BLaER1 (cell line): ENCODE measurements around the gene LIFR.

Experiments
- H3K27ac ChIP-seq: shearing (Covaris generic); formaldehyde crosslinking; 2 replicates; pipeline ENCODE4 v1.8.1; 2022
- H3K27me3 ChIP-seq: shearing (Covaris generic); formaldehyde crosslinking; 2 replicates; pipeline ENCODE4 v1.8.1; 2022
- H3K36me3 ChIP-seq: shearing (Covaris generic); formaldehyde crosslinking; 2 replicates; pipeline ENCODE4 v1.8.1; 2022
- H3K4me1 ChIP-seq: shearing (Covaris generic); formaldehyde crosslinking; 2 replicates; pipeline ENCODE4 v1.8.1; 2022
- H3K4me2 ChIP-seq: shearing (Covaris generic); formaldehyde crosslinking; 2 replicates; pipeline ENCODE4 v1.8.1; 2022
- H3K4me3 ChIP-seq: shearing (Covaris generic); formaldehyde crosslinking; 2 replicates; pipeline ENCODE4 v1.8.1; 2022
- H3K9ac ChIP-seq: shearing (Covaris generic); formaldehyde crosslinking; 2 replicates; pipeline ENCODE4 v1.8.1; 2022
- H3K9me3 ChIP-seq: shearing (Covaris generic); formaldehyde crosslinking; 2 replicates; pipeline ENCODE4 v1.8.1; 2022
- H4K20me1 ChIP-seq: shearing (Covaris generic); formaldehyde crosslinking; 2 replicates; pipeline ENCODE4 v1.8.1; 2022
- Cebpa-rat ChIP-seq: shearing (Covaris generic); IDR thresholded peaks from 2 replicates; pipeline ENCODE4 v1.8.1; 2022

LIFR gene

GRCh38 chr5:38456657-38457399, 99.6 kb downstream of the LIFR start:
- no peaks in the 10 kb centered on the region for H3K36me3 ChIP-seq
- no peak overlapping the region for H3K4me2 ChIP-seq
- peaks cover 47% of the 10 kb centered on the region for H3K4me1 ChIP-seq
- peaks cover 20% of the 10 kb centered on the region; the same call in 1 of the 2 replicates for H3K27me3 ChIP-seq
- H3K27ac ChIP-seq = no peak overlapping the region
- no peak overlapping the region for H3K9ac ChIP-seq
- TF ChIP-seq Cebpa-rat = no peak
- H3K9me3 ChIP-seq = no peaks in the 10 kb centered on the region
- peaks cover 22% of the 10 kb centered on the region for H4K20me1 ChIP-seq
- H3K4me3 ChIP-seq = no peak overlapping the region

GRCh38 chr5:38455796-38456330, 100.6 kb downstream of the LIFR start:
- peaks cover 56% of the 10 kb centered on the region for H3K4me1 ChIP-seq
- H3K4me2 ChIP-seq = peak overlapping the region; percentile 90
- TF ChIP-seq Cebpa-rat = no peak
- H3K9me3 ChIP-seq = no peaks in the 10 kb centered on the region
- no peak overlapping the region for H3K9ac ChIP-seq
- H3K4me3 ChIP-seq = no peak overlapping the region
- H3K27me3 ChIP-seq = peaks cover 20% of the 10 kb centered on the region; the same call in 1 of the 2 replicates
- H3K27ac ChIP-seq = no peak overlapping the region
- H4K20me1 ChIP-seq = peaks cover 22% of the 10 kb centered on the region
- no peaks in the 10 kb centered on the region for H3K36me3 ChIP-seq

- Histone ChIP-seq H3K4me1 (peaks cover 75% of the 10 kb centered on the region), H3K4me2 (peak overlapping the region; percentile 90), H3K4me3 (peak overlapping the region; percentile 32; the same call in 1 of the 2 replicates), H4K20me1 (peaks cover 22% of the 10 kb centered on the region), H3K9ac (no peak overlapping the region; the same call in 1 of the 2 replicates), H3K27ac (peak overlapping the region; percentile 55; the same call in 1 of the 2 replicates), H3K9me3 (no peaks in the 10 kb centered on the region), H3K36me3 (no peaks in the 10 kb centered on the region), H3K27me3 (peaks cover 20% of the 10 kb centered on the region; the same call in 1 of the 2 replicates)
- no peak for TF ChIP-seq Cebpa-rat
Observed at GRCh38 chr5:38453921-38454320, 102.5 kb downstream of the LIFR start.

GRCh38 chr5:38453506-38453905, 102.9 kb downstream of the LIFR start:
- no peak overlapping the region; the same call in 1 of the 2 replicates for H3K9ac ChIP-seq
- H3K27me3 ChIP-seq = peaks cover 20% of the 10 kb centered on the region; the same call in 1 of the 2 replicates
- peak overlapping the region; percentile 32; the same call in 1 of the 2 replicates for H3K4me3 ChIP-seq
- no peak for TF ChIP-seq Cebpa-rat
- H3K9me3 ChIP-seq = no peaks in the 10 kb centered on the region
- peaks cover 22% of the 10 kb centered on the region for H4K20me1 ChIP-seq
- H3K27ac ChIP-seq = peak overlapping the region; percentile 55; the same call in 1 of the 2 replicates
- H3K4me1 ChIP-seq = peaks cover 79% of the 10 kb centered on the region
- peak overlapping the region; percentile 90 for H3K4me2 ChIP-seq
- H3K36me3 ChIP-seq = no peaks in the 10 kb centered on the region

GRCh38 chr5:38452201-38452600, 104.2 kb downstream of the LIFR start:
- Histone ChIP-seq H3K9ac (no peak overlapping the region), H3K4me1 (peaks cover 87% of the 10 kb centered on the region), H3K27ac (no peak overlapping the region), H3K9me3 (no peaks in the 10 kb centered on the region), H3K27me3 (peaks cover 20% of the 10 kb centered on the region; the same call in 1 of the 2 replicates), H3K4me3 (no peak overlapping the region), H4K20me1 (peaks cover 22% of the 10 kb centered on the region), H3K36me3 (no peaks in the 10 kb centered on the region), H3K4me2 (peak overlapping the region; percentile 90)
- TF ChIP-seq Cebpa-rat = no peak

GRCh38 chr5:38451074-38451725, 105.2 kb downstream of the LIFR start:
- Histone ChIP-seq H4K20me1 (peaks cover 22% of the 10 kb centered on the region), H3K4me1 (peaks cover 84% of the 10 kb centered on the region), H3K9ac (no peak overlapping the region), H3K4me2 (peak overlapping the region; percentile 90), H3K4me3 (no peak overlapping the region), H3K27me3 (peaks cover 20% of the 10 kb centered on the region; the same call in 1 of the 2 replicates), H3K9me3 (no peaks in the 10 kb centered on the region), H3K36me3 (no peaks in the 10 kb centered on the region), H3K27ac (no peak overlapping the region)
- TF ChIP-seq Cebpa-rat = no peak

- H3K27me3 ChIP-seq = peaks cover 14% of the 10 kb centered on the region; the same call in 1 of the 2 replicates
- no peak overlapping the region for H3K9ac ChIP-seq
- H3K27ac ChIP-seq = no peak overlapping the region
- H3K36me3 ChIP-seq = no peaks in the 10 kb centered on the region
- peak overlapping the region; percentile 90 for H3K4me2 ChIP-seq
- peaks cover 22% of the 10 kb centered on the region for H4K20me1 ChIP-seq
- no peak for TF ChIP-seq Cebpa-rat
- no peak overlapping the region for H3K4me3 ChIP-seq
- peaks cover 78% of the 10 kb centered on the region for H3K4me1 ChIP-seq
- H3K9me3 ChIP-seq = no peaks in the 10 kb centered on the region
Observed at GRCh38 chr5:38450627-38451026, 105.8 kb downstream of the LIFR start.

- peaks cover 9% of the 10 kb centered on the region; the same call in 1 of the 2 replicates for H3K27me3 ChIP-seq
- no peak overlapping the region for H3K9ac ChIP-seq
- H3K9me3 ChIP-seq = no peaks in the 10 kb centered on the region
- H4K20me1 ChIP-seq = peaks cover 14% of the 10 kb centered on the region
- no peak for TF ChIP-seq Cebpa-rat
- H3K4me3 ChIP-seq = no peak overlapping the region
- H3K4me2 ChIP-seq = peak overlapping the region; percentile 46
- peaks cover 60% of the 10 kb centered on the region for H3K4me1 ChIP-seq
- no peak overlapping the region for H3K27ac ChIP-seq
- no peaks in the 10 kb centered on the region for H3K36me3 ChIP-seq
Observed at GRCh38 chr5:38448568-38449350, 107.7 kb downstream of the LIFR start.

- Histone ChIP-seq H3K27me3 (peaks cover 7% of the 10 kb centered on the region; the same call in 1 of the 2 replicates), H3K36me3 (no peaks in the 10 kb centered on the region), H3K4me3 (no peak overlapping the region), H3K9me3 (no peaks in the 10 kb centered on the region), H3K4me2 (peak overlapping the region; percentile 46), H3K9ac (no peak overlapping the region), H4K20me1 (peaks cover 7% of the 10 kb centered on the region), H3K4me1 (peaks cover 50% of the 10 kb centered on the region), H3K27ac (no peak overlapping the region)
- TF ChIP-seq Cebpa-rat = no peak
Observed at GRCh38 chr5:38447786-38448185, 108.7 kb downstream of the LIFR start.
